CD14-positive monocyte (primary cell): Measurements from ENCODE around the gene NOS1. TPM values are rescaled to one million over a fixed set of nuclear protein-coding genes. Genes with fewer than 3 reads are reported as not detected.

Source experiments
- DNase-seq, 3 donors: peaks; one replicate each; pipeline ENCODE4 v3.0.0-alpha.2; 2011 to 2022
- H2AFZ ChIP-seq: 2 replicates; pipeline ENCODE4 v1.6.0; 2012; ENCODE audit warnings: mild to moderate bottlenecking, low read depth, low read length, inconsistent platforms; ENCODE audit not compliant: insufficient read depth, poor library complexity, severe bottlenecking
- H3K27ac ChIP-seq, 2 donors: 1 replicate in 1 of 2; 2 replicates in 1 of 2; pipeline ENCODE4 v1.5.1; 2012 to 2013; ENCODE audit warnings: low read length in 2 of 2, control low read depth in 1 of 2, inconsistent platforms in 1 of 2, low read depth in 1 of 2, mild to moderate bottlenecking in 1 of 2
- H3K27me3 ChIP-seq, 2 donors: one replicate each; pipeline versions ENCODE4 v1.6.0 to v1.6.1; 2011 to 2013; ENCODE audit warnings: low read length in 2 of 2; ENCODE audit not compliant: control insufficient read depth in 2 of 2, insufficient read depth in 2 of 2
- H3K36me3 ChIP-seq, 2 donors: replicated peaks in 1 of 2; 1 replicate in 1 of 2; 2 replicates in 1 of 2; pipeline versions ENCODE4 v1.5.1 to v1.6.1; 2012 to 2013; ENCODE audit warnings: low read length in 2 of 2, control low read depth in 1 of 2, inconsistent platforms in 1 of 2, mild to moderate bottlenecking in 1 of 2; ENCODE audit not compliant: insufficient read depth in 2 of 2, control insufficient read depth in 1 of 2
- H3K4me1 ChIP-seq, 2 donors: 1 replicate in 1 of 2; 2 replicates in 1 of 2; pipeline versions ENCODE4 v1.5.1 to v1.6.1; 2012 to 2013; ENCODE audit warnings: low read length in 2 of 2, control low read depth in 1 of 2, inconsistent platforms in 1 of 2, mild to moderate bottlenecking in 1 of 2, moderate library complexity in 1 of 2; ENCODE audit not compliant: insufficient read depth in 2 of 2, control insufficient read depth in 1 of 2
- H3K4me2 ChIP-seq: replicated peaks from 2 replicates; pipeline ENCODE3; 2012; ENCODE audit warnings: low read length, moderate library complexity, mild to moderate bottlenecking; ENCODE audit not compliant: poor library complexity, severe bottlenecking; ENCODE audit errors: extremely low read depth
- H3K4me3 ChIP-seq, 3 experiments: fragments of 200-600 bp in 1 of 3; sonication (generic) in 1 of 3; replicated peaks in 1 of 3; 1 replicate in 2 of 3; 2 replicates in 1 of 3; pipeline ENCODE4 v1.5.1; 2011 to 2013; ENCODE audit warnings: low read length in 3 of 3, mild to moderate bottlenecking in 3 of 3, control low read depth in 2 of 3, low read depth in 2 of 3, inconsistent platforms in 1 of 3, moderate library complexity in 1 of 3
- H3K79me2 ChIP-seq: 2 replicates; pipeline ENCODE4 v1.6.0; 2012; ENCODE audit warnings: mild to moderate bottlenecking, control low read depth, inconsistent platforms, low read length, moderate library complexity; ENCODE audit not compliant: insufficient read depth
- H3K9ac ChIP-seq: 2 replicates; pipeline ENCODE4 v1.6.0; 2017; ENCODE audit warnings: low read length, mild to moderate bottlenecking; ENCODE audit not compliant: insufficient read depth, poor library complexity, severe bottlenecking
- H3K9me3 ChIP-seq, 2 donors: replicated peaks in 1 of 2; 1 replicate in 1 of 2; 2 replicates in 1 of 2; pipeline versions ENCODE4 v1.5.1 to v1.6.1; 2012 to 2013; ENCODE audit warnings: low read length in 2 of 2, control low read depth in 1 of 2; ENCODE audit not compliant: control insufficient read depth in 1 of 2, insufficient read depth in 1 of 2
- H4K20me1 ChIP-seq: 2 replicates; pipeline ENCODE4 v1.6.0; 2012; ENCODE audit warnings: mild to moderate bottlenecking, low read length, control low read depth, moderate library complexity; ENCODE audit not compliant: insufficient read depth
- H3K27ac Mint-ChIP-seq, 7 donors: one replicate each; pipeline ENCODE4 v1.8.0; 2020; ENCODE audit warnings: mild to moderate bottlenecking in 7 of 7, mixed read lengths in 7 of 7, moderate library complexity in 6 of 7, inconsistent platforms in 2 of 7
- H3K27me3 Mint-ChIP-seq, 3 donors: one replicate each; pipeline ENCODE4 v1.8.0; 2021 to 2022; ENCODE audit warnings: low read depth in 3 of 3, mild to moderate bottlenecking in 3 of 3, mixed read lengths in 3 of 3, moderate library complexity in 3 of 3, inconsistent platforms in 1 of 3
- H3K36me3 Mint-ChIP-seq, 2 donors: one replicate each; pipeline ENCODE4 v1.8.0; 2020; ENCODE audit warnings: mixed read lengths in 2 of 2, inconsistent platforms in 1 of 2, mild to moderate bottlenecking in 1 of 2
- H3K4me1 Mint-ChIP-seq: one replicate; pipeline ENCODE4 v1.8.0; 2020; ENCODE audit warnings: mild to moderate bottlenecking, mixed read lengths
- H3K4me3 Mint-ChIP-seq, 2 donors: one replicate each; pipeline ENCODE4 v1.8.0; 2020; ENCODE audit warnings: mild to moderate bottlenecking in 2 of 2, mixed read lengths in 2 of 2, moderate library complexity in 1 of 2
- H3K9me3 Mint-ChIP-seq, 7 donors: one replicate each; pipeline ENCODE4 v1.8.0; 2020 to 2022; ENCODE audit warnings: mixed read lengths in 7 of 7, mild to moderate bottlenecking in 6 of 7, moderate library complexity in 6 of 7, inconsistent platforms in 2 of 7
- WGBS: methylation state at CpG from one replicate; pipeline ENCODE4 v1.1.5; 2013; ENCODE audit warnings: missing lambda C conversion rate; ENCODE audit not compliant: insufficient coverage; 5-methylcytosine and 5-hydroxymethylcytosine counted together
- intact Hi-C, 2 donors: fragments of 100-400 bp; cut with micrococcal nuclease; formaldehyde crosslinking; loops; one replicate each; pipeline versions ENCODE4 v1.15.0 to v1.15.1; 2023
- polyA plus RNA-seq, 3 donors: library from polyadenylated mRNA; depleted of rRNA in 1 of 3; unstranded in 2 of 3; stranded (reverse) in 1 of 3; fragments of 300-500 nt in 2 of 3; fragments of >200 nt in 1 of 3; fragmentation: Illumina TruSeq in 2 of 3; gene quantifications; 1 replicate in 2 of 3; 2 replicates in 1 of 3; pipeline ENCODE4 v1.2.3, GENCODE V29; 2012 to 2021
- TF ChIP-seq, protein P1 (sequence below): fragments of 200-600 bp; IDR thresholded peaks from one replicate; pipeline ENCODE4 v1.8.0; 2022; ENCODE audit warnings: antibody characterized with exemption, mild to moderate bottlenecking

The NOS1 gene
- polyA plus RNA-seq, 3 donors = not detected

DNA sequence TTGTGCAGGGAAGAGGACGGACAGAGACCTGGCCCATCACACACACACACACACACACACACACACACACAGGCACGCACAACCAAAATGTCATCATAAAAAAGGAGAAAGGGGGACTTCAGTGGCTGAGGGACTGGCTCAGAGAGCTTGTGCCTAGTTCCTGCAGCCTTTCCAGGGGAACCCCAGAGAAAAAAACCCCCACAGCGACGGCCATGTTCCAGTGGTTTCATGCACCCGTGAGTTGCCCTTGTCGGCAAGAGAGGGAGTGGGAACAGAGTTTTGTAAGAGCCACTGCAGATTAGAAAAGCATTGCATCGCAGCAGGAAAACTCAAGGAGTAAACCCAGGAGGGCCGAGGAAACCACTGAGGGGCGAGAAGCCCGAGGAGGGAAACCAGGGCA lies 146.6 kb downstream of the NOS1 start:
- Histone ChIP-seq H3K79me2 (no peaks in the 10 kb centered on the region), H3K36me3 (no peaks in the 10 kb centered on the region), H3K4me3 (no peak overlapping the region), H3K4me1 (no peaks in the 10 kb centered on the region), H3K4me2 (no peak overlapping the region), H3K9ac (no peak overlapping the region), H3K27ac (no peak overlapping the region), H2AFZ (no peak overlapping the region), H4K20me1 (no peaks in the 10 kb centered on the region), H3K9me3 (no peaks in the 10 kb centered on the region), H3K27me3 (no peaks in the 10 kb centered on the region)
- no peak for DNase-seq
- Mint-ChIP-seq H3K9me3 (no peaks in the 10 kb centered on the region), H3K27me3 (peaks cover 4 to 19% (median 17%) of the 10 kb centered on the region in 3 donors), H3K36me3 (no peaks in the 10 kb centered on the region), H3K4me3 (no peak overlapping the region), H3K27ac (no peak overlapping the region), H3K4me1 (no peaks in the 10 kb centered on the region)
- TF ChIP-seq, protein P1, sequence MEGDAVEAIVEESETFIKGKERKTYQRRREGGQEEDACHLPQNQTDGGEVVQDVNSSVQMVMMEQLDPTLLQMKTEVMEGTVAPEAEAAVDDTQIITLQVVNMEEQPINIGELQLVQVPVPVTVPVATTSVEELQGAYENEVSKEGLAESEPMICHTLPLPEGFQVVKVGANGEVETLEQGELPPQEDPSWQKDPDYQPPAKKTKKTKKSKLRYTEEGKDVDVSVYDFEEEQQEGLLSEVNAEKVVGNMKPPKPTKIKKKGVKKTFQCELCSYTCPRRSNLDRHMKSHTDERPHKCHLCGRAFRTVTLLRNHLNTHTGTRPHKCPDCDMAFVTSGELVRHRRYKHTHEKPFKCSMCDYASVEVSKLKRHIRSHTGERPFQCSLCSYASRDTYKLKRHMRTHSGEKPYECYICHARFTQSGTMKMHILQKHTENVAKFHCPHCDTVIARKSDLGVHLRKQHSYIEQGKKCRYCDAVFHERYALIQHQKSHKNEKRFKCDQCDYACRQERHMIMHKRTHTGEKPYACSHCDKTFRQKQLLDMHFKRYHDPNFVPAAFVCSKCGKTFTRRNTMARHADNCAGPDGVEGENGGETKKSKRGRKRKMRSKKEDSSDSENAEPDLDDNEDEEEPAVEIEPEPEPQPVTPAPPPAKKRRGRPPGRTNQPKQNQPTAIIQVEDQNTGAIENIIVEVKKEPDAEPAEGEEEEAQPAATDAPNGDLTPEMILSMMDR = no peak
- 78% methylated on average over 5 of the region's 10 CpGs for WGBS
- intact Hi-C loops = loop anchor here (5.0 kb wide), 1 partner anchor 623 kb away; no protein-coding TSS in a partner anchor

DNA sequence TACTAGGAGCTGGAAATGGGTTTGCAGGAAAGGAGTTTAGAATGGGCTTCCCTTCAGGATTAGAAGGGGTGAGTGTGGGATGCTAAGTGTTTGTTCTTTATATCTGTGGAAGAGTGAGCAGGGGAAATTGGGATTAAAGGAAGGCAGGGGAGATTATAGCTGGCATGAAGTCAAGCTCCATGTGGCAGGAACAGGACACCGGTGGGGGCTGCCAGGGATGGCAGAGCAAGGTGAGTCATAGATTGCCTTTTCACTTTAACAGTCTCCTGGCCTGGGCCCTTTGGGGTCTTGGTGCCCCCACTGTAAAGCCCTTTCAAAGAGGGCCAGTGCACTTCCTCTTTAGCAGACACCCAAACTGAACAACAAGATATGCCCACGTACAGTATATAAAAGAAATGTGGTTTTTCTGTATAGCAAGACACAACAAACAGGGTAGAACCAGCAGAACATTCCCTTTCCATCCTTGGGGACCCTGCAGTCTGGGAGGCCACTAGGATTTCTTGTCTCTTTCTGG lies 148.1 kb downstream of the NOS1 start:
- no peaks in the 10 kb centered on the region for H4K20me1 ChIP-seq
- H3K36me3 ChIP-seq = no peaks in the 10 kb centered on the region
- TF ChIP-seq, protein P1 = no peak
- Mint-ChIP-seq H3K27ac (no peak overlapping the region), H3K4me3 (no peak overlapping the region), H3K27me3 (peaks cover 6 to 17% (median 10%) of the 10 kb centered on the region in 3 donors), H3K9me3 (no peaks in the 10 kb centered on the region), H3K36me3 (no peaks in the 10 kb centered on the region), H3K4me1 (no peaks in the 10 kb centered on the region)
- H3K27ac ChIP-seq = no peak overlapping the region
- DNase-seq = no peak
- no peaks in the 10 kb centered on the region for H3K4me1 ChIP-seq
- H3K27me3 ChIP-seq = no peaks in the 10 kb centered on the region
- intact Hi-C loops = loop anchor here (5.0 kb wide), 1 partner anchor 624 kb away; no protein-coding TSS in a partner anchor
- H3K9me3 ChIP-seq = no peaks in the 10 kb centered on the region
- no peak overlapping the region for H3K4me3 ChIP-seq
- 44% methylated on average over 1 of the region's 2 CpGs for WGBS
- H3K4me2 ChIP-seq = no peak overlapping the region
- no peaks in the 10 kb centered on the region for H3K79me2 ChIP-seq
- no peak overlapping the region for H2AFZ ChIP-seq
- no peak overlapping the region for H3K9ac ChIP-seq
